A549 (cell line): Measurements from ENCODE around the gene BAHD1. TPM values are rescaled to one million over a fixed set of nuclear protein-coding genes. Genes with fewer than 3 reads are reported as not detected.

Source experiments
- ATAC-seq, 2 experiments: fragments of 200-7000 bp in 1 of 2; fragments of >200 bp in 1 of 2; cut with Nextera tagmentation in 1 of 2; cut with Tn5 transposase in 1 of 2; 3 replicates each; pipeline versions ENCODE4 v1.8.0 to v1.9.1; 2018 to 2020; ENCODE audit warnings: mild to moderate bottlenecking in 1 of 2, moderate library complexity in 1 of 2
- CTCF ChIA-PET: fragments of 300-600 bp; sonication (Branson Sonifier 250); formaldehyde crosslinking; extraction: SDS; loops from one replicate; lab custom pipeline; 2021; ENCODE audit warnings: antibody characterized with exemption, inconsistent platforms; lab: Yijun Ruan, JAX
- POLR2A ChIA-PET: fragments of 350-600 bp; formaldehyde crosslinking; extraction: SDS; loops from one replicate; lab custom pipeline; 2021; ENCODE audit warnings: antibody characterized with exemption, inconsistent platforms; lab: Yijun Ruan, JAX
- DNase-seq, 2 experiments: peaks; one replicate each; pipeline versions ENCODE4 v3.0.0 to v3.0.0-alpha.2; 2011 to 2016; ENCODE audit warnings: low read depth in 1 of 2, low spot score in 1 of 2
- FAIRE-seq: peaks from 2 replicates; lab custom pipeline; 2011; peaks lifted over from hg19 to GRCh38; lab: Jason Lieb, UNC
- H3K27ac ChIP-seq, 2 experiments: fragments of >200 bp; sonication (Bioruptor Twin); formaldehyde crosslinking; 3 replicates each; pipeline ENCODE4 v1.5.1; 2016 to 2017
- H3K4me1 ChIP-seq: fragments of >200 bp; sonication (Bioruptor Twin); formaldehyde crosslinking; 3 replicates; pipeline ENCODE4 v1.6.1; 2016
- H3K4me2 ChIP-seq: fragments of >200 bp; sonication (Bioruptor Twin); formaldehyde crosslinking; 3 replicates; pipeline ENCODE4 v1.6.1; 2016
- H3K4me3 ChIP-seq: fragments of >200 bp; sonication (Bioruptor Twin); formaldehyde crosslinking; 3 replicates; pipeline ENCODE4 v1.5.1; 2016
- H3K9me3 ChIP-seq: fragments of >200 bp; sonication (Bioruptor Twin); formaldehyde crosslinking; 3 replicates; pipeline ENCODE4 v1.6.1; 2016
- BHLHE40 ChIP-seq: IDR thresholded peaks from 2 replicates; pipeline ENCODE4 v1.6.1; 2012; ENCODE audit warnings: low read depth, low read length, inconsistent platforms
- E2F6 ChIP-seq: IDR thresholded peaks from 2 replicates; pipeline ENCODE4 v1.6.1; 2012; ENCODE audit warnings: low read depth, borderline replicate concordance
- EHMT2 ChIP-seq: fragments of 200-600 bp; sonication (generic); IDR thresholded peaks from 2 replicates; pipeline ENCODE4 v1.6.1; 2016; ENCODE audit warnings: antibody characterized with exemption, low read depth, mild to moderate bottlenecking, moderate library complexity
- EP300 ChIP-seq, 2 experiments: fragments of >200 bp; sonication (Bioruptor Twin); formaldehyde crosslinking; IDR thresholded peaks; 2 replicates in 1 of 2; 3 replicates in 1 of 2; pipeline ENCODE4 v1.6.1; 2016 to 2017
- ESRRA ChIP-seq: fragments of 150-350 bp; IDR thresholded peaks from 2 replicates; pipeline ENCODE4 v1.6.1; 2014; ENCODE audit warnings: mild to moderate bottlenecking, low read length, borderline replicate concordance
- FOXS1 ChIP-seq: fragments of 250-450 bp; sonication (Bioruptor Pico); IDR thresholded peaks from 2 replicates; pipeline ENCODE4 v1.5.0; 2020; ENCODE audit warnings: mild to moderate bottlenecking, moderate library complexity
- HDAC2 ChIP-seq: fragments of 200-600 bp; sonication (generic); IDR thresholded peaks from 2 replicates; pipeline ENCODE4 v1.6.1; 2016
- JUNB ChIP-seq: fragments of >200 bp; sonication (Bioruptor Twin); formaldehyde crosslinking; IDR thresholded peaks from 2 replicates; pipeline ENCODE4 v1.6.1; 2016
- KDM1A ChIP-seq: fragments of 200-600 bp; sonication (generic); IDR thresholded peaks from 2 replicates; pipeline ENCODE4 v1.6.1; 2016; ENCODE audit warnings: low read depth, mild to moderate bottlenecking
- MAFK ChIP-seq: fragments of 450-650 bp; IDR thresholded peaks from 2 replicates; pipeline ENCODE4 v1.6.1; 2014; ENCODE audit not compliant: partially characterized antibody
- MAZ ChIP-seq: fragments of 150-350 bp; IDR thresholded peaks from 2 replicates; pipeline ENCODE4 v1.6.1; 2014; ENCODE audit warnings: antibody characterized with exemption, low read depth, low read length, borderline replicate concordance
- NR3C1 ChIP-seq: fragments of >200 bp; sonication (Bioruptor Twin); formaldehyde crosslinking; IDR thresholded peaks from 3 replicates; pipeline ENCODE4 v1.6.1; 2017
- POLR2AphosphoS2 ChIP-seq: conservative IDR thresholded peaks from 2 replicates; pipeline ENCODE4 v1.6.1; 2012; ENCODE audit warnings: low read length, improper control_type of control experiment, inconsistent platforms
- RFX5 ChIP-seq: fragments of 450-650 bp; IDR thresholded peaks from 2 replicates; pipeline ENCODE4 v1.7.1; 2014; ENCODE audit warnings: antibody characterized with exemption, mild to moderate bottlenecking, moderate library complexity
- RNF2 ChIP-seq: fragments of 200-600 bp; sonication (generic); IDR thresholded peaks from 2 replicates; pipeline ENCODE4 v1.6.1; 2016; ENCODE audit warnings: low read depth, mild to moderate bottlenecking, antibody characterized with exemption, moderate library complexity, borderline replicate concordance
- SMC3 ChIP-seq: fragments of >200 bp; sonication (Bioruptor Twin); formaldehyde crosslinking; IDR thresholded peaks from 3 replicates; pipeline ENCODE4 v1.6.1; 2018; ENCODE audit warnings: inconsistent platforms
- SREBF2 ChIP-seq: fragments of 450-650 bp; IDR thresholded peaks from 2 replicates; pipeline ENCODE4 v1.6.1; 2014; ENCODE audit warnings: mild to moderate bottlenecking, moderate library complexity
- ZNF302 ChIP-seq: fragments of 250-450 bp; sonication (Bioruptor Pico); IDR thresholded peaks from 2 replicates; pipeline ENCODE4 v1.9.0; 2021; ENCODE audit warnings: inconsistent platforms, mild to moderate bottlenecking, moderate library complexity
- WGBS: methylation state at CpG from one replicate; pipeline ENCODE4 v1.1.6; 2017; ENCODE audit errors: missing lambda C conversion rate; 5-methylcytosine and 5-hydroxymethylcytosine counted together
- polyA plus RNA-seq, 4 experiments: library from polyadenylated mRNA; depleted of rRNA in 3 of 4; stranded (reverse); fragments of >200 nt; fragmentation: RNase III in 1 of 4; extraction: RNeasy Plus Mini Kit Qiagen cat#74134 plus additional on column Dnase treatment in 1 of 4; gene quantifications; 2 replicates in 3 of 4; 3 replicates in 1 of 4; pipeline ENCODE4 v1.2.3, GENCODE V29; 2011 to 2017
- TF ChIP-seq, protein P1 (sequence below): fragments of >200 bp; sonication (Bioruptor Twin); formaldehyde crosslinking; IDR thresholded peaks from 3 replicates; pipeline ENCODE4 v1.6.1; 2016
- TF ChIP-seq, protein P2 (sequence below): IDR thresholded peaks from 2 replicates; pipeline ENCODE4 v1.6.1; 2012
- TF ChIP-seq, protein P3 (sequence below): fragments of 200-600 bp; sonication (generic); IDR thresholded peaks from 2 replicates; pipeline ENCODE4 v1.6.1; 2016; ENCODE audit warnings: antibody characterized with exemption, mild to moderate bottlenecking, moderate library complexity
- TF ChIP-seq, protein P4 (sequence below): fragments of >200 bp; sonication (Bioruptor Twin); formaldehyde crosslinking; IDR thresholded peaks from 3 replicates; pipeline ENCODE4 v1.5.1; 2016

BAHD1 gene
- polyA plus RNA-seq, 2 of the 4 experiments (the other 2 are of a cell fraction), result 2.3 to 11.1 TPM

- TF ChIP-seq E2F6 (no peak), EP300 (IDR thresholded peaks at IDR 0.05) (no peak), SREBF2 (no peak)
- TF ChIP-seq, protein P1, sequence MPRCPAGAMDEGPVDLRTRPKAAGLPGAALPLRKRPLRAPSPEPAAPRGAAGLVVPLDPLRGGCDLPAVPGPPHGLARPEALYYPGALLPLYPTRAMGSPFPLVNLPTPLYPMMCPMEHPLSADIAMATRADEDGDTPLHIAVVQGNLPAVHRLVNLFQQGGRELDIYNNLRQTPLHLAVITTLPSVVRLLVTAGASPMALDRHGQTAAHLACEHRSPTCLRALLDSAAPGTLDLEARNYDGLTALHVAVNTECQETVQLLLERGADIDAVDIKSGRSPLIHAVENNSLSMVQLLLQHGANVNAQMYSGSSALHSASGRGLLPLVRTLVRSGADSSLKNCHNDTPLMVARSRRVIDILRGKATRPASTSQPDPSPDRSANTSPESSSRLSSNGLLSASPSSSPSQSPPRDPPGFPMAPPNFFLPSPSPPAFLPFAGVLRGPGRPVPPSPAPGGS, result no peak
These were observed 25.5 kb upstream of the BAHD1 start (continued) for GRCh38 chr15:40415226-40415625.

DNA sequence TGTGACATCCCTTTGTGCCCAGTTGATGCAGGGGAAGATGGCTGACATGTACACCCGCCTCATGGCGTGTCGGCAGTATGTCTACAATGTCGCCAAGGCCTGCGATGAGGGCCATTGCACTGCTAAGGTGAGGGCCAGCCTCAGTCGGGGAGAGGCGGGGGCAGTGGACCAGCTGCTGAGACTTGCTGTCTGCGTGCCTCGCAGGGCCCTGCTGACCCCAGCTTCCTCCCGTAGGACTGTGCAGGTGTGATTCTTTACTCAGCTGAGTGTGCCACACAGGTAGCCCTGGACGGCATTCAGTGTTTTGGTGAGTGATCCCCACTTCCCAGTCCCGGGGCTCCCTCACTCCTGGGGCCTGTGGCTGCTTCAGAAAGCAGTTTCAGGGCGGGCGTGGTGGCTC is 24.7 kb upstream of the BAHD1 start:
- no peak for TF ChIP-seq HDAC2
- no peak for TF ChIP-seq RFX5
- no peak for TF ChIP-seq NR3C1
- TF ChIP-seq KDM1A, result no peak
- no peak for TF ChIP-seq EHMT2
- TF ChIP-seq MAZ, result no peak
- TF ChIP-seq FOXS1, result no peak
- no peak for TF ChIP-seq POLR2AphosphoS2
- no peak for TF ChIP-seq ESRRA
- TF ChIP-seq ZNF302 (CRISPR knock-in tag), result no peak
- TF ChIP-seq, protein P2, sequence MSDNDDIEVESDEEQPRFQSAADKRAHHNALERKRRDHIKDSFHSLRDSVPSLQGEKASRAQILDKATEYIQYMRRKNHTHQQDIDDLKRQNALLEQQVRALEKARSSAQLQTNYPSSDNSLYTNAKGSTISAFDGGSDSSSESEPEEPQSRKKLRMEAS, result no peak
- TF ChIP-seq RNF2, result no peak
- TF ChIP-seq MAFK, result no peak
- TF ChIP-seq, protein P3, sequence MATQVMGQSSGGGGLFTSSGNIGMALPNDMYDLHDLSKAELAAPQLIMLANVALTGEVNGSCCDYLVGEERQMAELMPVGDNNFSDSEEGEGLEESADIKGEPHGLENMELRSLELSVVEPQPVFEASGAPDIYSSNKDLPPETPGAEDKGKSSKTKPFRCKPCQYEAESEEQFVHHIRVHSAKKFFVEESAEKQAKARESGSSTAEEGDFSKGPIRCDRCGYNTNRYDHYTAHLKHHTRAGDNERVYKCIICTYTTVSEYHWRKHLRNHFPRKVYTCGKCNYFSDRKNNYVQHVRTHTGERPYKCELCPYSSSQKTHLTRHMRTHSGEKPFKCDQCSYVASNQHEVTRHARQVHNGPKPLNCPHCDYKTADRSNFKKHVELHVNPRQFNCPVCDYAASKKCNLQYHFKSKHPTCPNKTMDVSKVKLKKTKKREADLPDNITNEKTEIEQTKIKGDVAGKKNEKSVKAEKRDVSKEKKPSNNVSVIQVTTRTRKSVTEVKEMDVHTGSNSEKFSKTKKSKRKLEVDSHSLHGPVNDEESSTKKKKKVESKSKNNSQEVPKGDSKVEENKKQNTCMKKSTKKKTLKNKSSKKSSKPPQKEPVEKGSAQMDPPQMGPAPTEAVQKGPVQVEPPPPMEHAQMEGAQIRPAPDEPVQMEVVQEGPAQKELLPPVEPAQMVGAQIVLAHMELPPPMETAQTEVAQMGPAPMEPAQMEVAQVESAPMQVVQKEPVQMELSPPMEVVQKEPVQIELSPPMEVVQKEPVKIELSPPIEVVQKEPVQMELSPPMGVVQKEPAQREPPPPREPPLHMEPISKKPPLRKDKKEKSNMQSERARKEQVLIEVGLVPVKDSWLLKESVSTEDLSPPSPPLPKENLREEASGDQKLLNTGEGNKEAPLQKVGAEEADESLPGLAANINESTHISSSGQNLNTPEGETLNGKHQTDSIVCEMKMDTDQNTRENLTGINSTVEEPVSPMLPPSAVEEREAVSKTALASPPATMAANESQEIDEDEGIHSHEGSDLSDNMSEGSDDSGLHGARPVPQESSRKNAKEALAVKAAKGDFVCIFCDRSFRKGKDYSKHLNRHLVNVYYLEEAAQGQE, result no peak
- no peak for TF ChIP-seq BHLHE40

DNA sequence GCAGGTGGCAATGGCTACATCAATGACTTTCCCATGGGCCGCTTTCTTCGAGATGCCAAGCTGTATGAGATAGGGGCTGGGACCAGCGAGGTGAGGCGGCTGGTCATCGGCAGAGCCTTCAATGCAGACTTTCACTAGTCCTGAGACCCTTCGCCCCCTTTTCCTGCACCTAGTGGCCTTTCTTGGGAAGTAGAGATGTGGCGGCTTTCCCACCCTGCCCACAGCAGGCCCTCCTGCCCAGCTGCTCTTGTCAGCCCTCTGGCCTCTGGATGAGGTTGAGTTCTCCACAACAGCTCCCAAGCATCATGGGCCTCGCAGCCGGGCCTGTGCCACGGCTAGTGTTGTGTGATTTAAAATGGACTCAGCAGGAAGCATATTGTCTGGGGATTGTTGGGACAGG is 22.6 kb upstream of the BAHD1 start:
- ATAC-seq (no peak), DNase-seq (no peak), FAIRE-seq (no peak)
- CTCF ChIA-PET, result interaction anchor here (1.1 to 2.4 kb wide), 5 partner anchors 19 to 139 kb away, joined by 4 to 11 read pairs (median 6); no protein-coding TSS in a partner anchor
- Histone ChIP-seq H3K4me1 (peaks cover 4% of the 10 kb centered on the region; the same call in 2 of the 3 replicates), H3K4me3 (no peak overlapping the region), H3K4me2 (no peak overlapping the region), H3K9me3 (no peaks in the 10 kb centered on the region), H3K27ac (no peak overlapping the region)
- 88% methylated on average over 8 of the region's 10 CpGs for WGBS
- TF ChIP-seq SMC3, result no peak
- TF ChIP-seq, protein P4, sequence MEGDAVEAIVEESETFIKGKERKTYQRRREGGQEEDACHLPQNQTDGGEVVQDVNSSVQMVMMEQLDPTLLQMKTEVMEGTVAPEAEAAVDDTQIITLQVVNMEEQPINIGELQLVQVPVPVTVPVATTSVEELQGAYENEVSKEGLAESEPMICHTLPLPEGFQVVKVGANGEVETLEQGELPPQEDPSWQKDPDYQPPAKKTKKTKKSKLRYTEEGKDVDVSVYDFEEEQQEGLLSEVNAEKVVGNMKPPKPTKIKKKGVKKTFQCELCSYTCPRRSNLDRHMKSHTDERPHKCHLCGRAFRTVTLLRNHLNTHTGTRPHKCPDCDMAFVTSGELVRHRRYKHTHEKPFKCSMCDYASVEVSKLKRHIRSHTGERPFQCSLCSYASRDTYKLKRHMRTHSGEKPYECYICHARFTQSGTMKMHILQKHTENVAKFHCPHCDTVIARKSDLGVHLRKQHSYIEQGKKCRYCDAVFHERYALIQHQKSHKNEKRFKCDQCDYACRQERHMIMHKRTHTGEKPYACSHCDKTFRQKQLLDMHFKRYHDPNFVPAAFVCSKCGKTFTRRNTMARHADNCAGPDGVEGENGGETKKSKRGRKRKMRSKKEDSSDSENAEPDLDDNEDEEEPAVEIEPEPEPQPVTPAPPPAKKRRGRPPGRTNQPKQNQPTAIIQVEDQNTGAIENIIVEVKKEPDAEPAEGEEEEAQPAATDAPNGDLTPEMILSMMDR, result no peak
- TF ChIP-seq JUNB, result no peak
- no peak for TF ChIP-seq BHLHE40
- POLR2A ChIA-PET, result interaction anchor here (1.0 kb wide), 1 partner anchor 36 kb away, joined by 3 read pairs; the partner anchor contains the start of gene KNSTRN

More for the DNA sequence above, 24.7 kb upstream of the BAHD1 start:
- POLR2A ChIA-PET, result no interaction called here
- Histone ChIP-seq H3K27ac (no peak overlapping the region), H3K9me3 (no peaks in the 10 kb centered on the region), H3K4me2 (no peak overlapping the region), H3K4me3 (no peak overlapping the region), H3K4me1 (no peaks in the 10 kb centered on the region; the same call in 2 of the 3 replicates)
- DNase-seq (no peak), FAIRE-seq (no peak), ATAC-seq (no peak)
- WGBS, result no CpG with 5 or more reads among the region's 14 CpGs
- CTCF ChIA-PET, result interaction anchor here (1.7 to 2.4 kb wide), 2 partner anchors 24 to 48 kb away, joined by 4 to 11 read pairs; partner anchors contain the start of gene BAHD1
